ENCODE results near the gene AGR2.

DNA sequence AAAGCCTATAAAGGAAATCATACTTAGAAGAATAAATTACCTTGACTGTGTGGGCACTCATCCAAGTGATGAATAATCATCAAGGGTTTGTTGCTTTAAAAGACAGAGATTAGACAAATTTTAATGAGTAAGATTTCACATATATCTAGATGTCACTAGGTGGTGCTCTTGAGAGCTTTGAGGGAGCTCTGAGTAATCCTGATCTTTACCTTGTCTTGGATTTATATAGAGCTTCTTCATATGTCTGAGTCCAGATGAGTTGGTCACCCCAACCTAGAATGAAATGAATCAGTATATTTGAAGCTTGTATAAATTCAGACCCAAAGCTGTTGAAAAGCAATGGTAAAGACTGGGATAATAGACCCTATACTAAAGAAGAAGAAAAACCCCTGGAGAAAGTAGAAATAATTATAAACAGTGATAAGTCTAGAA, 3.7 kb downstream of the AGR2 start:
- TF ChIP-seq EZH2 (IDR thresholded peaks at IDR 0.05; ENCODE audit: borderline replicate concordance, low read depth, low read length, severe bottlenecking) (no peak), CTCF (IDR thresholded peaks at IDR 0.05; ENCODE audit: borderline replicate concordance, extremely low read depth, low read length, poor library complexity, severe bottlenecking) (peak; percentile 62)

Data from DND-41 (cell line).